WTC11 (cell line): ENCODE data around the gene SLC36A1. TPM values are rescaled to one million over a fixed set of nuclear protein-coding genes. Genes with fewer than 3 reads are reported as not detected.
A peak's percentile ranks its signal among the peaks of the same experiment; 100 is the strongest.

Source experiments
- ATAC-seq: fragments of 200-7000 bp; cut with Tn5 transposase; 2 replicates; pipeline ENCODE4 v1.10.0; 2021; ENCODE audit warnings: mild to moderate bottlenecking, moderate library complexity
- CTCF ChIA-PET: fragments of 300-600 bp; sonication (Branson Sonifier 250); formaldehyde crosslinking; loops from one replicate; lab custom pipeline; 2021; ENCODE audit warnings: antibody characterized with exemption; lab: Charles Lee
- POLR2A ChIA-PET: fragments of 350-600 bp; sonication (Branson Sonifier 250); formaldehyde crosslinking; loops from one replicate; lab custom pipeline; 2021; ENCODE audit warnings: antibody characterized with exemption; lab: Charles Lee
- DNase-seq: peaks from one replicate; pipeline ENCODE4 v3.0.0; 2021; ENCODE audit warnings: low spot score
- H3K27ac Mint-ChIP-seq: 2 replicates; pipeline ENCODE4 v1.8.0; 2021; ENCODE audit warnings: mixed read lengths
- H3K27me3 Mint-ChIP-seq: 2 replicates; pipeline ENCODE4 v1.8.0; 2021; ENCODE audit warnings: low read depth, mild to moderate bottlenecking, moderate library complexity, mixed read lengths
- H3K36me3 Mint-ChIP-seq: 2 replicates; pipeline ENCODE4 v1.8.0; 2021; ENCODE audit warnings: mixed read lengths
- H3K4me1 Mint-ChIP-seq: 2 replicates; pipeline ENCODE4 v1.8.0; 2022; ENCODE audit warnings: mixed read lengths
- H3K4me3 Mint-ChIP-seq: 2 replicates; pipeline ENCODE4 v1.8.0; 2021; ENCODE audit warnings: mild to moderate bottlenecking, moderate library complexity, mixed read lengths
- H3K9me3 Mint-ChIP-seq: 2 replicates; pipeline ENCODE4 v1.8.0; 2021; ENCODE audit warnings: mixed read lengths
- CBFB ChIP-seq: sonication (generic); formaldehyde crosslinking; IDR thresholded peaks from 2 replicates; pipeline ENCODE4 v1.8.1; 2022; ENCODE audit warnings: mild to moderate bottlenecking, low read depth, missing genetic modification reagents
- FOXJ3 ChIP-seq: sonication (generic); formaldehyde crosslinking; IDR thresholded peaks from 2 replicates; pipeline ENCODE4 v1.9.0; 2021; ENCODE audit warnings: missing genetic modification reagents, mild to moderate bottlenecking, borderline replicate concordance
- GABPB1 ChIP-seq: sonication (generic); formaldehyde crosslinking; IDR thresholded peaks from 2 replicates; pipeline ENCODE4 v1.8.1; 2023; ENCODE audit warnings: mild to moderate bottlenecking, missing genetic modification reagents
- KAT7 ChIP-seq: sonication (generic); formaldehyde crosslinking; IDR thresholded peaks from 2 replicates; pipeline ENCODE4 v1.8.1; 2023; ENCODE audit warnings: missing genetic modification reagents, mild to moderate bottlenecking, borderline replicate concordance
- MXD4 ChIP-seq: fragments of 250-450 bp; sonication (Bioruptor Pico); IDR thresholded peaks from 2 replicates; pipeline ENCODE4 v1.8.0; 2021; ENCODE audit warnings: mild to moderate bottlenecking, moderate library complexity, borderline replicate concordance
- MYBL2 ChIP-seq: sonication (generic); formaldehyde crosslinking; IDR thresholded peaks from 2 replicates; pipeline ENCODE4 v1.8.1; 2023; ENCODE audit warnings: mild to moderate bottlenecking, moderate library complexity, missing genetic modification reagents
- NFATC4 ChIP-seq: fragments of 250-450 bp; sonication (Bioruptor Pico); IDR thresholded peaks from 2 replicates; pipeline ENCODE4 v1.9.0; 2021; ENCODE audit warnings: mild to moderate bottlenecking
- NR2C2 ChIP-seq: sonication (generic); formaldehyde crosslinking; IDR thresholded peaks from 2 replicates; pipeline ENCODE4 v1.8.0; 2022; ENCODE audit warnings: mild to moderate bottlenecking, missing genetic modification reagents
- PRRX2 ChIP-seq: fragments of 250-450 bp; sonication (Bioruptor Pico); IDR thresholded peaks from 2 replicates; pipeline ENCODE4 v1.8.0; 2021; ENCODE audit warnings: mild to moderate bottlenecking
- RELA ChIP-seq: sonication (generic); formaldehyde crosslinking; IDR thresholded peaks from 2 replicates; pipeline ENCODE4 v1.8.1; 2022; ENCODE audit warnings: missing genetic modification reagents, mild to moderate bottlenecking, borderline replicate concordance
- RORB ChIP-seq: fragments of 250-450 bp; sonication (Bioruptor Pico); IDR thresholded peaks from 2 replicates; pipeline ENCODE4 v1.9.0; 2021; ENCODE audit warnings: mild to moderate bottlenecking
- SMAD3 ChIP-seq: sonication (generic); formaldehyde crosslinking; IDR thresholded peaks from 2 replicates; pipeline ENCODE4 v1.8.0; 2022; ENCODE audit warnings: missing genetic modification reagents, mild to moderate bottlenecking, borderline replicate concordance
- SP1 ChIP-seq: sonication (generic); formaldehyde crosslinking; conservative IDR thresholded peaks from 2 replicates; pipeline ENCODE4 v1.8.1; 2022; ENCODE audit warnings: missing genetic modification reagents
- TP53 ChIP-seq: sonication (generic); formaldehyde crosslinking; IDR thresholded peaks from 2 replicates; pipeline ENCODE4 v1.8.1; 2023; ENCODE audit warnings: mild to moderate bottlenecking, missing genetic modification reagents
- ZNF263 ChIP-seq: sonication (generic); formaldehyde crosslinking; IDR thresholded peaks from 2 replicates; pipeline ENCODE4 v1.8.1; 2022; ENCODE audit warnings: low read depth, mild to moderate bottlenecking, moderate library complexity, missing genetic modification reagents
- ZNF396 ChIP-seq: fragments of 250-450 bp; sonication (Bioruptor Pico); IDR thresholded peaks from 2 replicates; pipeline ENCODE4 v1.8.0; 2021; ENCODE audit warnings: mild to moderate bottlenecking, moderate library complexity, borderline replicate concordance
- ZNF416 ChIP-seq: fragments of 250-450 bp; sonication (Bioruptor Pico); IDR thresholded peaks from 2 replicates; pipeline ENCODE4 v1.9.0; 2021; ENCODE audit warnings: mild to moderate bottlenecking, inconsistent platforms
- ZNF423 ChIP-seq: fragments of 250-450 bp; sonication (Bioruptor Pico); IDR thresholded peaks from 2 replicates; pipeline ENCODE4 v2.1.2; 2022; ENCODE audit warnings: mild to moderate bottlenecking, moderate library complexity
- ZNF671 ChIP-seq: fragments of 250-450 bp; sonication (Bioruptor Pico); IDR thresholded peaks from 2 replicates; pipeline ENCODE4 v1.8.0; 2021; ENCODE audit warnings: mild to moderate bottlenecking
- total RNA-seq: library from RNA; stranded (reverse); gene quantifications from 3 replicates; pipeline ENCODE4 v1.2.3, GENCODE V29; 2021
- TF ChIP-seq, protein P1 (sequence below): sonication (generic); formaldehyde crosslinking; IDR thresholded peaks from 2 replicates; pipeline ENCODE4 v1.8.0; 2023; ENCODE audit warnings: missing genetic modification reagents
- TF ChIP-seq, protein P2 (sequence below): sonication (generic); formaldehyde crosslinking; IDR thresholded peaks from 2 replicates; pipeline ENCODE4 v1.8.1; 2022; ENCODE audit warnings: mild to moderate bottlenecking, moderate library complexity, missing genetic modification reagents
- TF ChIP-seq, protein P3 (sequence below): sonication (generic); formaldehyde crosslinking; IDR thresholded peaks from 2 replicates; pipeline ENCODE4 v1.8.0; 2023; ENCODE audit warnings: mild to moderate bottlenecking, missing genetic modification reagents
- TF ChIP-seq, protein P4 (sequence below): sonication (generic); formaldehyde crosslinking; IDR thresholded peaks from 2 replicates; pipeline ENCODE4 v1.8.1; 2023; ENCODE audit warnings: mild to moderate bottlenecking, moderate library complexity, missing genetic modification reagents
- TF ChIP-seq, protein P5 (sequence below): sonication (generic); formaldehyde crosslinking; IDR thresholded peaks from 2 replicates; pipeline ENCODE4 v1.8.1; 2022; ENCODE audit warnings: mild to moderate bottlenecking, missing genetic modification reagents, moderate library complexity, borderline replicate concordance
- TF ChIP-seq, protein P6 (sequence below): sonication (generic); formaldehyde crosslinking; IDR thresholded peaks from 2 replicates; pipeline ENCODE4 v1.8.1; 2022; ENCODE audit warnings: low read depth, mild to moderate bottlenecking, moderate library complexity, missing genetic modification reagents, borderline replicate concordance

The SLC36A1 gene
- total RNA-seq, 1 experiment from 2014 or later, result 12.2 TPM

DNA sequence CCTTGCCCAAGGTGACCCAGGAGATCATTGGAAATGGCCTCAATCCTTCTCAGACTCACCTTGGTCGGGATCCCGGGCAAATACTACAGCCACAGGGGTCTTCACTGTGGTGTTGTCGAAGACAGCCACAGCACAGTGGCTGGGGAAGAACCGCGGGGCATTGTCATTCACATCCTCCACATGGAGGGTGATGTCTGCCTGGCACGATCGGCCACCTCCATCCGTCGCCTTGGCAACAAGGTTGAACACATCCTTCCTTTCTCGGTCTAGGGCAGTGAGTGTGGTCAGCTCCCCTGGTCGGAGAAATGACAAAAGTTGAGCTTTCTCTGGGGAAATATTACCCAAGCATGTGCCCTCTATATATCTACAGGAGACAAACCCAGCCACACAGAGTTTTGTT, 86.9 kb downstream of the SLC36A1 start:
- Mint-ChIP-seq H3K27ac (no peak overlapping the region), H3K9me3 (no peaks in the 10 kb centered on the region), H3K4me3 (no peak overlapping the region), H3K36me3 (no peaks in the 10 kb centered on the region), H3K4me1 (no peaks in the 10 kb centered on the region), H3K27me3 (no peaks in the 10 kb centered on the region; the same call in 1 of the 2 replicates)
- TF ChIP-seq GABPB1 (CRISPR knock-in tag), result no peak
- TF ChIP-seq ZNF416 (CRISPR knock-in tag), result no peak
- no peak for TF ChIP-seq MXD4 (CRISPR knock-in tag)
- no peak for TF ChIP-seq ZNF263
- TF ChIP-seq, protein P1, sequence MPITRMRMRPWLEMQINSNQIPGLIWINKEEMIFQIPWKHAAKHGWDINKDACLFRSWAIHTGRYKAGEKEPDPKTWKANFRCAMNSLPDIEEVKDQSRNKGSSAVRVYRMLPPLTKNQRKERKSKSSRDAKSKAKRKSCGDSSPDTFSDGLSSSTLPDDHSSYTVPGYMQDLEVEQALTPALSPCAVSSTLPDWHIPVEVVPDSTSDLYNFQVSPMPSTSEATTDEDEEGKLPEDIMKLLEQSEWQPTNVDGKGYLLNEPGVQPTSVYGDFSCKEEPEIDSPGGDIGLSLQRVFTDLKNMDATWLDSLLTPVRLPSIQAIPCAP (CRISPR knock-in tag), result no peak
- TF ChIP-seq, protein P2, sequence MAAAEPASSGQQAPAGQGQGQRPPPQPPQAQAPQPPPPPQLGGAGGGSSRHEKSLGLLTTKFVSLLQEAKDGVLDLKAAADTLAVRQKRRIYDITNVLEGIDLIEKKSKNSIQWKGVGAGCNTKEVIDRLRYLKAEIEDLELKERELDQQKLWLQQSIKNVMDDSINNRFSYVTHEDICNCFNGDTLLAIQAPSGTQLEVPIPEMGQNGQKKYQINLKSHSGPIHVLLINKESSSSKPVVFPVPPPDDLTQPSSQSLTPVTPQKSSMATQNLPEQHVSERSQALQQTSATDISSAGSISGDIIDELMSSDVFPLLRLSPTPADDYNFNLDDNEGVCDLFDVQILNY, result no peak
- no peak for TF ChIP-seq ZNF423 (CRISPR knock-in tag)
- TF ChIP-seq, protein P3, sequence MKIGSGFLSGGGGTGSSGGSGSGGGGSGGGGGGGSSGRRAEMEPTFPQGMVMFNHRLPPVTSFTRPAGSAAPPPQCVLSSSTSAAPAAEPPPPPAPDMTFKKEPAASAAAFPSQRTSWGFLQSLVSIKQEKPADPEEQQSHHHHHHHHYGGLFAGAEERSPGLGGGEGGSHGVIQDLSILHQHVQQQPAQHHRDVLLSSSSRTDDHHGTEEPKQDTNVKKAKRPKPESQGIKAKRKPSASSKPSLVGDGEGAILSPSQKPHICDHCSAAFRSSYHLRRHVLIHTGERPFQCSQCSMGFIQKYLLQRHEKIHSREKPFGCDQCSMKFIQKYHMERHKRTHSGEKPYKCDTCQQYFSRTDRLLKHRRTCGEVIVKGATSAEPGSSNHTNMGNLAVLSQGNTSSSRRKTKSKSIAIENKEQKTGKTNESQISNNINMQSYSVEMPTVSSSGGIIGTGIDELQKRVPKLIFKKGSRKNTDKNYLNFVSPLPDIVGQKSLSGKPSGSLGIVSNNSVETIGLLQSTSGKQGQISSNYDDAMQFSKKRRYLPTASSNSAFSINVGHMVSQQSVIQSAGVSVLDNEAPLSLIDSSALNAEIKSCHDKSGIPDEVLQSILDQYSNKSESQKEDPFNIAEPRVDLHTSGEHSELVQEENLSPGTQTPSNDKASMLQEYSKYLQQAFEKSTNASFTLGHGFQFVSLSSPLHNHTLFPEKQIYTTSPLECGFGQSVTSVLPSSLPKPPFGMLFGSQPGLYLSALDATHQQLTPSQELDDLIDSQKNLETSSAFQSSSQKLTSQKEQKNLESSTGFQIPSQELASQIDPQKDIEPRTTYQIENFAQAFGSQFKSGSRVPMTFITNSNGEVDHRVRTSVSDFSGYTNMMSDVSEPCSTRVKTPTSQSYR, result no peak
- TF ChIP-seq TP53 (CRISPR knock-in tag), result no peak
- TF ChIP-seq ZNF671, result no peak
- no peak for TF ChIP-seq RORB
- TF ChIP-seq NFATC4 (CRISPR knock-in tag), result no peak
- ATAC-seq (peak; percentile 84), DNase-seq (peak; percentile 30)
- CTCF ChIA-PET, result interaction anchor here (2.1 kb wide), 1 partner anchor 118 kb away, joined by 16 read pairs; no protein-coding TSS in a partner anchor
- POLR2A ChIA-PET, result no interaction called here

DNA sequence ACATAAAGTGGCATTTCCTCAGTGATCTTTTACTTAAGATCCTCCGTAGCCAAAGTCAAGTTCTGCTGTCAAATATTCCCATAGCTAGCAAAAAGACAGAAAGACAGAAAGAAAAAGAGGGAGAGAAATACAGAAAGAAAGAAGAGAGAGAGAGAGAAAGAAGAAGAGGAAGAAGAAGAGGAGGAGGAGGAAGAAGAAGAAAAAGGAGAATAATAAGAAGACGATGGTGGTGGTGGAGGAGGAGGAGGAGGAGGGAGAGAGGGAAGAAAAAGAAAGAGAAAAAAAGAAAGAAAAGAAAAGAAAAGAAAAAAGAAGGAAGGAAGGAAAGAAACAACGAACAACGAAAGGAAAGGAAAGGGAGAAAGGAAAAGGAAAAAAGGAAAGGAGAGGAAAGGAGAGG, 89.6 kb downstream of the SLC36A1 start:
- TF ChIP-seq ZNF396 (no peak), TP53 (CRISPR knock-in tag) (no peak), PRRX2 (CRISPR knock-in tag) (no peak)
- CTCF ChIA-PET, result no interaction called here
- no peaks in the 10 kb centered on the region for H3K4me1 Mint-ChIP-seq
- POLR2A ChIA-PET, result no interaction called here
- no peaks in the 10 kb centered on the region for H3K36me3 Mint-ChIP-seq
- H3K9me3 Mint-ChIP-seq, result no peaks in the 10 kb centered on the region
- DNase-seq (no peak), ATAC-seq (no peak)
- no peak overlapping the region for H3K4me3 Mint-ChIP-seq
- H3K27me3 Mint-ChIP-seq, result peaks cover 3% of the 10 kb centered on the region; the same call in 1 of the 2 replicates
- H3K27ac Mint-ChIP-seq, result no peak overlapping the region

DNA sequence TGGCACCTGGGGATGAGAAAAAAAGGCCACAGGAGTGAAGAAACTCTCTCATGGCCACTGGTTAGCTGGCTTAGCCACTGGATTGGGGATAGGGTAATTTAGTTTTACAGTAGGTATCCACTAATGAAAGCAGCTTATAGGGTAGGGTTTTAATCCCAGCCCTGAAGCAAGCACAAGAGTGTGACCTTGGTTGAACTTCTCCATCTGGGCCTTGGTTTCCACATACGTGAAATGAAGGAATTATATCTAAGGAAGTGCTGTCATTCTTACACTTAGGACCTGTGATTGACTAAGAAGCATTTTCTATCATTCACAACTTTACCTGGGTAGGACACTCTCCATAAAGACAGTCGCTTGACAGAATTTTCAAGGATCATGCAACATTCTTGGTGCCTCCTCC, 94.2 kb downstream of the SLC36A1 start:
- POLR2A ChIA-PET, result no interaction called here
- peaks cover 3% of the 10 kb centered on the region; the same call in 1 of the 2 replicates for H3K27me3 Mint-ChIP-seq
- CTCF ChIA-PET, result no interaction called here
- ATAC-seq (no peak), DNase-seq (no peak)
- H3K9me3 Mint-ChIP-seq, result peaks cover 16% of the 10 kb centered on the region; the same call in 1 of the 2 replicates
- H3K4me3 Mint-ChIP-seq, result no peak overlapping the region
- H3K27ac Mint-ChIP-seq, result no peak overlapping the region
- H3K36me3 Mint-ChIP-seq, result no peaks in the 10 kb centered on the region
- H3K4me1 Mint-ChIP-seq, result no peaks in the 10 kb centered on the region
- no peak for TF ChIP-seq PRRX2 (CRISPR knock-in tag)
- TF ChIP-seq ZNF263, result no peak
- TF ChIP-seq FOXJ3 (CRISPR knock-in tag), result no peak
- no peak for TF ChIP-seq SMAD3
- TF ChIP-seq, protein P4, sequence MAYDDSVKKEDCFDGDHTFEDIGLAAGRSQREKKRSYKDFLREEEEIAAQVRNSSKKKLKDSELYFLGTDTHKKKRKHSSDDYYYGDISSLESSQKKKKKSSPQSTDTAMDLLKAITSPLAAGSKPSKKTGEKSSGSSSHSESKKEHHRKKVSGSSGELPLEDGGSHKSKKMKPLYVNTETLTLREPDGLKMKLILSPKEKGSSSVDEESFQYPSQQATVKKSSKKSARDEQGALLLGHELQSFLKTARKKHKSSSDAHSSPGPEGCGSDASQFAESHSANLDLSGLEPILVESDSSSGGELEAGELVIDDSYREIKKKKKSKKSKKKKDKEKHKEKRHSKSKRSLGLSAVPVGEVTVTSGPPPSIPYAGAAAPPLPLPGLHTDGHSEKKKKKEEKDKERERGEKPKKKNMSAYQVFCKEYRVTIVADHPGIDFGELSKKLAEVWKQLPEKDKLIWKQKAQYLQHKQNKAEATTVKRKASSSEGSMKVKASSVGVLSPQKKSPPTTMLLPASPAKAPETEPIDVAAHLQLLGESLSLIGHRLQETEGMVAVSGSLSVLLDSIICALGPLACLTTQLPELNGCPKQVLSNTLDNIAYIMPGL (CRISPR knock-in tag), result no peak
- no peak for TF ChIP-seq MYBL2 (CRISPR knock-in tag)
- TF ChIP-seq SP1 (CRISPR knock-in tag), result no peak
- TF ChIP-seq, protein P5, sequence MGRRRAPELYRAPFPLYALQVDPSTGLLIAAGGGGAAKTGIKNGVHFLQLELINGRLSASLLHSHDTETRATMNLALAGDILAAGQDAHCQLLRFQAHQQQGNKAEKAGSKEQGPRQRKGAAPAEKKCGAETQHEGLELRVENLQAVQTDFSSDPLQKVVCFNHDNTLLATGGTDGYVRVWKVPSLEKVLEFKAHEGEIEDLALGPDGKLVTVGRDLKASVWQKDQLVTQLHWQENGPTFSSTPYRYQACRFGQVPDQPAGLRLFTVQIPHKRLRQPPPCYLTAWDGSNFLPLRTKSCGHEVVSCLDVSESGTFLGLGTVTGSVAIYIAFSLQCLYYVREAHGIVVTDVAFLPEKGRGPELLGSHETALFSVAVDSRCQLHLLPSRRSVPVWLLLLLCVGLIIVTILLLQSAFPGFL (CRISPR knock-in tag), result no peak
- no peak for TF ChIP-seq CBFB (CRISPR knock-in tag)
- no peak for TF ChIP-seq KAT7 (CRISPR knock-in tag)
- no peak for TF ChIP-seq ZNF671
- TF ChIP-seq NR2C2, result no peak
- TF ChIP-seq, protein P6, sequence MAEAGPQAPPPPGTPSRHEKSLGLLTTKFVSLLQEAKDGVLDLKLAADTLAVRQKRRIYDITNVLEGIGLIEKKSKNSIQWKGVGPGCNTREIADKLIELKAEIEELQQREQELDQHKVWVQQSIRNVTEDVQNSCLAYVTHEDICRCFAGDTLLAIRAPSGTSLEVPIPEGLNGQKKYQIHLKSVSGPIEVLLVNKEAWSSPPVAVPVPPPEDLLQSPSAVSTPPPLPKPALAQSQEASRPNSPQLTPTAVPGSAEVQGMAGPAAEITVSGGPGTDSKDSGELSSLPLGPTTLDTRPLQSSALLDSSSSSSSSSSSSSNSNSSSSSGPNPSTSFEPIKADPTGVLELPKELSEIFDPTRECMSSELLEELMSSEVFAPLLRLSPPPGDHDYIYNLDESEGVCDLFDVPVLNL (CRISPR knock-in tag), result no peak
- TF ChIP-seq RELA, result no peak
